Liver (tissue), 9 donors: ENCODE data around the gene PLXNA2. TPM values are rescaled to one million over a fixed set of nuclear protein-coding genes. Genes with fewer than 3 reads are reported as not detected.

Experiments used
- DNase-seq: peaks from one replicate; pipeline ENCODE4 v3.0.0-alpha.2; 2017; ENCODE audit warnings: low spot score
- H3K27ac ChIP-seq, 2 donors: one replicate each; pipeline ENCODE4 v1.7.0; 2013; ENCODE audit warnings: inconsistent platforms in 2 of 2, low read length in 2 of 2, control low read depth in 1 of 2, low read depth in 1 of 2, mild to moderate bottlenecking in 1 of 2
- H3K27me3 ChIP-seq, 4 donors: one replicate each; pipeline versions ENCODE4 v1.6.1 to v1.7.0; 2013; ENCODE audit warnings: low read length in 3 of 4, inconsistent platforms in 1 of 4, mild to moderate bottlenecking in 1 of 4, moderate library complexity in 1 of 4; ENCODE audit not compliant: control insufficient read depth in 4 of 4, insufficient read depth in 4 of 4
- H3K36me3 ChIP-seq, 4 donors: one replicate each; pipeline versions ENCODE4 v1.6.1 to v1.7.0; 2013; ENCODE audit warnings: low read length in 3 of 4, mild to moderate bottlenecking in 3 of 4, low read depth in 1 of 4, moderate library complexity in 1 of 4; ENCODE audit not compliant: control insufficient read depth in 4 of 4, insufficient read depth in 3 of 4
- H3K4me1 ChIP-seq, 4 donors: one replicate each; pipeline versions ENCODE4 v1.6.1 to v1.7.0; 2013; ENCODE audit warnings: low read length in 3 of 4, mild to moderate bottlenecking in 3 of 4, moderate library complexity in 1 of 4; ENCODE audit not compliant: control insufficient read depth in 4 of 4, insufficient read depth in 4 of 4
- H3K4me3 ChIP-seq, 3 donors: one replicate each; pipeline versions ENCODE4 v1.6.1 to v1.7.0; 2013; ENCODE audit warnings: low read length in 3 of 3, control low read depth in 1 of 3, low read depth in 1 of 3, mild to moderate bottlenecking in 1 of 3
- H3K9ac ChIP-seq, 2 donors: one replicate each; pipeline ENCODE4 v1.7.0; 2013; ENCODE audit warnings: low read length in 2 of 2, mild to moderate bottlenecking in 2 of 2, moderate library complexity in 2 of 2, control low read depth in 1 of 2, low read depth in 1 of 2
- H3K9me3 ChIP-seq, 4 donors: one replicate each; pipeline versions ENCODE4 v1.6.1 to v1.7.0; 2013; ENCODE audit warnings: low read length in 3 of 4; ENCODE audit not compliant: control insufficient read depth in 4 of 4
- ATF3 ChIP-seq: IDR thresholded peaks from 2 replicates; pipeline ENCODE4 v1.6.1; 2016; ENCODE audit warnings: antibody characterized with exemption
- CTCF ChIP-seq: fragments of 150-350 bp; IDR thresholded peaks from 2 replicates; pipeline ENCODE4 v1.5.1; 2017; ENCODE audit warnings: improper control_type of control experiment, low read depth, low read length; ENCODE audit not compliant: missing input control
- EGR1 ChIP-seq, 2 donors: IDR thresholded peaks; 2 replicates each; pipeline ENCODE4 v1.6.1; 2016 to 2018; ENCODE audit warnings: antibody characterized with exemption in 2 of 2, low read depth in 2 of 2
- FOXA1 ChIP-seq: IDR thresholded peaks from 2 replicates; pipeline ENCODE4 v1.6.1; 2016; ENCODE audit warnings: antibody characterized with exemption
- FOXA2 ChIP-seq: IDR thresholded peaks from 2 replicates; pipeline ENCODE4 v1.6.1; 2016; ENCODE audit warnings: antibody characterized with exemption
- GABPA ChIP-seq, 2 donors: IDR thresholded peaks in 1 of 2; conservative IDR thresholded peaks in 1 of 2; 2 replicates each; pipeline ENCODE4 v1.6.1; 2016; ENCODE audit warnings: antibody characterized with exemption in 2 of 2, mild to moderate bottlenecking in 1 of 2, moderate library complexity in 1 of 2
- HNF4A ChIP-seq, 2 donors: conservative IDR thresholded peaks; 2 replicates each; pipeline ENCODE4 v1.6.1; 2016; ENCODE audit warnings: antibody characterized with exemption in 2 of 2, mild to moderate bottlenecking in 2 of 2
- HNF4G ChIP-seq: IDR thresholded peaks from 2 replicates; pipeline ENCODE4 v1.6.1; 2016; ENCODE audit warnings: antibody characterized with exemption
- JUND ChIP-seq, 2 donors: IDR thresholded peaks; 2 replicates each; pipeline ENCODE4 v1.6.1; 2016; ENCODE audit warnings: antibody characterized with exemption in 2 of 2
- NR2F2 ChIP-seq: IDR thresholded peaks from 2 replicates; pipeline ENCODE4 v1.6.1; 2016; ENCODE audit warnings: antibody characterized with exemption
- RAD21 ChIP-seq, 2 donors: IDR thresholded peaks; 2 replicates each; pipeline ENCODE4 v1.6.1; 2016; ENCODE audit warnings: antibody characterized with exemption in 2 of 2, mild to moderate bottlenecking in 2 of 2
- RXRA ChIP-seq, 2 donors: IDR thresholded peaks; 2 replicates each; pipeline ENCODE4 v1.6.1; 2017 to 2018; ENCODE audit warnings: antibody characterized with exemption in 2 of 2, mild to moderate bottlenecking in 1 of 2
- SP1 ChIP-seq: IDR thresholded peaks from 2 replicates; pipeline ENCODE4 v1.6.1; 2018; ENCODE audit warnings: antibody characterized with exemption, mild to moderate bottlenecking
- TAF1 ChIP-seq: conservative IDR thresholded peaks from 2 replicates; pipeline ENCODE4 v1.6.1; 2016; ENCODE audit warnings: antibody characterized with exemption, mild to moderate bottlenecking
- YY1 ChIP-seq: IDR thresholded peaks from 2 replicates; pipeline ENCODE4 v1.6.1; 2016; ENCODE audit warnings: antibody characterized with exemption, mild to moderate bottlenecking
- WGBS: extraction: QIAGEN DNeasy Blood & Tissue Kit; methylation state at CpG from one replicate; pipeline ENCODE4 v1.1.7; 2013; 5-methylcytosine and 5-hydroxymethylcytosine counted together
- polyA plus RNA-seq, 2 donors: library from polyadenylated mRNA; stranded (reverse) in 1 of 2; unstranded in 1 of 2; fragments of 200-250 nt in 1 of 2; fragments of >200 nt in 1 of 2; fragmentation: Nextera tagmentation in 1 of 2; extraction: Ambion mirVana in 1 of 2; gene quantifications; one replicate each; pipeline versions ENCODE4 v1.2.1 to v1.2.3, GENCODE V29; 2013 to 2015
- total RNA-seq, 2 donors: library from RNA; depleted of rRNA; stranded (reverse); fragments of >200 nt; gene quantifications; one replicate each; pipeline ENCODE4 v1.2.3, GENCODE V29; 2014
- TF ChIP-seq, protein P1 (sequence below): IDR thresholded peaks from 2 replicates; pipeline ENCODE4 v1.6.1; 2016; ENCODE audit warnings: antibody characterized with exemption
- TF ChIP-seq, protein P2 (sequence below): IDR thresholded peaks from 2 replicates; pipeline ENCODE4 v1.6.1; 2016; ENCODE audit warnings: antibody characterized with exemption
- TF ChIP-seq, protein P3 (sequence below): IDR thresholded peaks from 2 replicates; pipeline ENCODE4 v1.6.1; 2016; ENCODE audit warnings: antibody characterized with exemption, mild to moderate bottlenecking
- donor health status: healthy.
- donor health status: healthy.
- donor health status: healthy.
- donor health status: healthy.
- donor health status: healthy.

The PLXNA2 gene
- total and polyA plus RNA-seq, 4 donors = 1.8 to 9.2 (median 2.8) TPM

DNA sequence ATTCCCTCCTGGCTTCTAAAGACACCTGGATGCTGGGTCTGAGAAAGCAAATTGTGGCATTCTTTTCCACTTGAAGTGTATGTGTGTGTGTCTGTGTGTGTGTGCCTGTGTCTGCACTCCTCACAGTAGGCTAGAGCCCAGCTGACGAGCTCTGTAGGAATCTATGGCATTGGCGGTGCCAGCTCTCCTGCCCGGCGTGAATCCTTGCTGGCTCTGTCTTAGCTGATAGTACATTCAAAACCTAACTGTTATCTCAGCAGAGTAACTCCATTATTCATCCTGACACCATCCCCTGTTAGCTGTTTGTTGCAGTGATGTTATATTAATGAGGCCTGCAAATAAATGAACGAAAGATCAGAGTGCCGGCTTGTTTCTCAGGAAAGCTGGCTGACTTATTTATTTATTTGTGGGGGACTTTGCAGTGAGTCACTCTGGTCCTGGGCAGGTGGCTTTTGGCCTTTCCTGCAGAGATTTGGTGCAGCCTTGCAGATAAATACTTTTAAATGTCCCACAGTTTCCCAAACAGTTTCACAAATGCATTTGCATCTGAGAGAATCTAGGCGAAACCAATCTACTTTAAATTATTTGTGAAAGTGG is 172.7 kb downstream of the PLXNA2 start:
- peaks cover 0 to 9% (median 0%) of the 10 kb centered on the region in 4 donors for H3K36me3 ChIP-seq
- no peaks in the 10 kb centered on the region for H3K27me3 ChIP-seq
- peaks cover 0 to 6% (median under 1%) of the 10 kb centered on the region in 4 donors for H3K4me1 ChIP-seq
- no peak overlapping the region for H3K4me3 ChIP-seq
- no peak overlapping the region for H3K9ac ChIP-seq
- TF ChIP-seq, protein P1, sequence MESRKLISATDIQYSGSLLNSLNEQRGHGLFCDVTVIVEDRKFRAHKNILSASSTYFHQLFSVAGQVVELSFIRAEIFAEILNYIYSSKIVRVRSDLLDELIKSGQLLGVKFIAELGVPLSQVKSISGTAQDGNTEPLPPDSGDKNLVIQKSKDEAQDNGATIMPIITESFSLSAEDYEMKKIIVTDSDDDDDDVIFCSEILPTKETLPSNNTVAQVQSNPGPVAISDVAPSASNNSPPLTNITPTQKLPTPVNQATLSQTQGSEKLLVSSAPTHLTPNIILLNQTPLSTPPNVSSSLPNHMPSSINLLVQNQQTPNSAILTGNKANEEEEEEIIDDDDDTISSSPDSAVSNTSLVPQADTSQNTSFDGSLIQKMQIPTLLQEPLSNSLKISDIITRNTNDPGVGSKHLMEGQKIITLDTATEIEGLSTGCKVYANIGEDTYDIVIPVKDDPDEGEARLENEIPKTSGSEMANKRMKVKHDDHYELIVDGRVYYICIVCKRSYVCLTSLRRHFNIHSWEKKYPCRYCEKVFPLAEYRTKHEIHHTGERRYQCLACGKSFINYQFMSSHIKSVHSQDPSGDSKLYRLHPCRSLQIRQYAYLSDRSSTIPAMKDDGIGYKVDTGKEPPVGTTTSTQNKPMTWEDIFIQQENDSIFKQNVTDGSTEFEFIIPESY = no peak
- TF ChIP-seq, protein P2, sequence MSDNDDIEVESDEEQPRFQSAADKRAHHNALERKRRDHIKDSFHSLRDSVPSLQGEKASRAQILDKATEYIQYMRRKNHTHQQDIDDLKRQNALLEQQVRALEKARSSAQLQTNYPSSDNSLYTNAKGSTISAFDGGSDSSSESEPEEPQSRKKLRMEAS = no peak
- 92% methylated on average over 7 of the region's 7 CpGs for WGBS
- DNase-seq = no peak
- no peak overlapping the region for H3K27ac ChIP-seq
- no peaks in the 10 kb centered on the region for H3K9me3 ChIP-seq

DNA sequence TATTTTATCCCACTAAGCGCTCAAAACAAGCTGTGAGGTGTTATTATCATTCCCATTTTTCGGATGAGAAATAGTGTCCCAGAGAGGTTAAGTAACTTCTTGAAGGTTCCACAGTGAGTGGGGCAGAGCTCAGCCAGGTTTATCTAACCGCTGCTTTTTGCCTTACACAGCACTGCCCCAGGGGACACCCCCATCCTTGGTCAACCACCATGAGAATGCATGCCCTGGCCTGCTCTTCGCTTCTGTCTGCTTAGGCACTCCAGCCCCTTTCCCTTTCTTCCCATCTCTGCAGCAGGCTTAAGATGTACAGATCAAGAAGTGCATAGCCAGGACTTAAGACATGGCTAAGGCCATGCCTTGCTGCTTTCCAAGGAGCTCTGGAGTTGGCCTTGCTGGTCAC is 174.3 kb downstream of the PLXNA2 start:
- Histone ChIP-seq H3K9me3 (no peaks in the 10 kb centered on the region), H3K9ac (no peak overlapping the region), H3K4me1 (peaks cover 0 to 6% (median under 1%) of the 10 kb centered on the region in 4 donors), H3K27me3 (no peaks in the 10 kb centered on the region), H3K4me3 (no peak overlapping the region), H3K36me3 (peaks cover 0 to 9% (median 0%) of the 10 kb centered on the region in 4 donors), H3K27ac (no peak overlapping the region)
- DNase-seq = no peak
- 96% methylated on average over 4 of the region's 4 CpGs for WGBS
- TF ChIP-seq, protein P3, sequence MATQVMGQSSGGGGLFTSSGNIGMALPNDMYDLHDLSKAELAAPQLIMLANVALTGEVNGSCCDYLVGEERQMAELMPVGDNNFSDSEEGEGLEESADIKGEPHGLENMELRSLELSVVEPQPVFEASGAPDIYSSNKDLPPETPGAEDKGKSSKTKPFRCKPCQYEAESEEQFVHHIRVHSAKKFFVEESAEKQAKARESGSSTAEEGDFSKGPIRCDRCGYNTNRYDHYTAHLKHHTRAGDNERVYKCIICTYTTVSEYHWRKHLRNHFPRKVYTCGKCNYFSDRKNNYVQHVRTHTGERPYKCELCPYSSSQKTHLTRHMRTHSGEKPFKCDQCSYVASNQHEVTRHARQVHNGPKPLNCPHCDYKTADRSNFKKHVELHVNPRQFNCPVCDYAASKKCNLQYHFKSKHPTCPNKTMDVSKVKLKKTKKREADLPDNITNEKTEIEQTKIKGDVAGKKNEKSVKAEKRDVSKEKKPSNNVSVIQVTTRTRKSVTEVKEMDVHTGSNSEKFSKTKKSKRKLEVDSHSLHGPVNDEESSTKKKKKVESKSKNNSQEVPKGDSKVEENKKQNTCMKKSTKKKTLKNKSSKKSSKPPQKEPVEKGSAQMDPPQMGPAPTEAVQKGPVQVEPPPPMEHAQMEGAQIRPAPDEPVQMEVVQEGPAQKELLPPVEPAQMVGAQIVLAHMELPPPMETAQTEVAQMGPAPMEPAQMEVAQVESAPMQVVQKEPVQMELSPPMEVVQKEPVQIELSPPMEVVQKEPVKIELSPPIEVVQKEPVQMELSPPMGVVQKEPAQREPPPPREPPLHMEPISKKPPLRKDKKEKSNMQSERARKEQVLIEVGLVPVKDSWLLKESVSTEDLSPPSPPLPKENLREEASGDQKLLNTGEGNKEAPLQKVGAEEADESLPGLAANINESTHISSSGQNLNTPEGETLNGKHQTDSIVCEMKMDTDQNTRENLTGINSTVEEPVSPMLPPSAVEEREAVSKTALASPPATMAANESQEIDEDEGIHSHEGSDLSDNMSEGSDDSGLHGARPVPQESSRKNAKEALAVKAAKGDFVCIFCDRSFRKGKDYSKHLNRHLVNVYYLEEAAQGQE = no peak
- TF ChIP-seq HNF4A (conservative IDR thresholded peaks at IDR 0.05) = no peak
- TF ChIP-seq TAF1 = no peak
- no peak for TF ChIP-seq NR2F2
- TF ChIP-seq SP1 = no peak
- TF ChIP-seq HNF4G = no peak
- TF ChIP-seq YY1 = no peak
- no peak for TF ChIP-seq JUND (IDR thresholded peaks at IDR 0.05)
- no peak for TF ChIP-seq ATF3
- no peak for TF ChIP-seq GABPA (IDR thresholded peaks at IDR 0.05 in 1 of 2, conservative IDR thresholded peaks at IDR 0.05 in 1 of 2)
- no peak for TF ChIP-seq EGR1 (IDR thresholded peaks at IDR 0.05; ENCODE audit: low read depth in 2 of 2)
- no peak for TF ChIP-seq FOXA1
- no peak for TF ChIP-seq FOXA2
- no peak for TF ChIP-seq RAD21 (IDR thresholded peaks at IDR 0.05)
- TF ChIP-seq RXRA (IDR thresholded peaks at IDR 0.05) = no peak
- TF ChIP-seq CTCF = no peak
- TF ChIP-seq, protein P2 = no peak
- TF ChIP-seq, protein P1 = no peak
